GM13976 (cell line): Measurements from ENCODE around the gene LIMS2.

Experiments
- DNase-seq: peaks from one replicate; pipeline ENCODE4 v3.0.0; 2012; ENCODE audit warnings: low spot score
- CTCF ChIP-seq: IDR thresholded peaks from 2 replicates; pipeline ENCODE4 v1.5.1; 2012; ENCODE audit warnings: borderline replicate concordance, mild to moderate bottlenecking; ENCODE audit not compliant: insufficient read depth; ENCODE audit errors: extremely low read depth, missing control alignments, control extremely low read depth
- in situ Hi-C: fragments of 300-500 bp; cut with MboI; formaldehyde crosslinking; loops from one replicate; pipeline ENCODE4 v1.12.0; 2022; ENCODE audit warnings: low sequenced_read_pairs, mixed read lengths, inconsistent platforms; ENCODE audit not compliant: unreplicated experiment

Gene LIMS2

GRCh38 chr2:127608061-127609030 lies 67.0 kb downstream of the LIMS2 start:
- DNase-seq = no peak
- in situ Hi-C loops = no loop called here
- TF ChIP-seq CTCF = no peak

- in situ Hi-C loops = no loop called here
- no peak for TF ChIP-seq CTCF
- DNase-seq = no peak
Measured at GRCh38 chr2:127607399-127607908, 67.9 kb downstream of the LIMS2 start.

- no peak for TF ChIP-seq CTCF
- in situ Hi-C loops = no loop called here
- no peak for DNase-seq
Measured at GRCh38 chr2:127606625-127607398, 68.5 kb downstream of the LIMS2 start.

GRCh38 chr2:127605691-127606263 lies 69.6 kb downstream of the LIMS2 start:
- no peak for TF ChIP-seq CTCF
- no peak for DNase-seq
- in situ Hi-C loops = no loop called here

GRCh38 chr2:127604986-127605385 lies 70.3 kb downstream of the LIMS2 start:
- in situ Hi-C loops = no loop called here
- DNase-seq = no peak
- no peak for TF ChIP-seq CTCF

- no peak for DNase-seq
- TF ChIP-seq CTCF = no peak
- in situ Hi-C loops = no loop called here
Measured at GRCh38 chr2:127599211-127599610, 76.1 kb downstream of the LIMS2 start.
